Transverse colon (tissue), 4 donors: ENCODE results near the gene PPP4C. TPM values are rescaled to one million over a fixed set of nuclear protein-coding genes. Genes with fewer than 3 reads are reported as not detected.

Source experiments
- DNase-seq: peaks from one replicate; pipeline ENCODE4 v3.0.0-alpha.2; 2019
- H3K27ac ChIP-seq, 4 donors: fragments of 200-600 bp; sonication (generic); 2 replicates each; pipeline ENCODE4 v1.5.1; 2016 to 2018; ENCODE audit warnings: inconsistent platforms in 4 of 4
- H3K27me3 ChIP-seq: fragments of 200-600 bp; sonication (generic); 2 replicates; pipeline ENCODE4 v1.5.1; 2017; ENCODE audit warnings: inconsistent platforms
- H3K36me3 ChIP-seq, 4 donors: fragments of 200-600 bp; sonication (generic); 2 replicates each; pipeline ENCODE4 v1.5.1; 2017 to 2019; ENCODE audit warnings: inconsistent platforms in 4 of 4
- H3K4me1 ChIP-seq, 4 donors: fragments of 200-600 bp; sonication (generic); 2 replicates each; pipeline ENCODE4 v1.5.1; 2017 to 2020; ENCODE audit warnings: inconsistent platforms in 4 of 4
- H3K4me3 ChIP-seq, 4 donors: fragments of 200-600 bp; sonication (generic); 1 replicate in 1 of 4; 2 replicates in 3 of 4; pipeline versions ENCODE4 v1.5.1 to v1.6.1; 2017 to 2019; ENCODE audit warnings: inconsistent platforms in 4 of 4
- H3K9me3 ChIP-seq, 2 donors: fragments of 200-600 bp; sonication (generic); 2 replicates each; pipeline ENCODE4 v1.5.1; 2017 to 2019; ENCODE audit warnings: inconsistent platforms in 2 of 2
- CTCF ChIP-seq, 5 experiments: fragments of 200-600 bp in 3 of 5; fragments of 450-650 bp in 2 of 5; sonication (generic) in 3 of 5; IDR thresholded peaks; 1 replicate in 2 of 5; 2 replicates in 3 of 5; pipeline ENCODE4 v1.5.1; 2016 to 2017; ENCODE audit warnings: antibody characterized with exemption in 5 of 5, inconsistent platforms in 3 of 5, mild to moderate bottlenecking in 2 of 5, moderate library complexity in 1 of 5
- EP300 ChIP-seq: sonication (generic); formaldehyde crosslinking; IDR thresholded peaks from one replicate; pipeline ENCODE4 v1.6.1; 2017; ENCODE audit warnings: antibody characterized with exemption, low read depth
- POLR2A ChIP-seq: fragments of 450-650 bp; IDR thresholded peaks from one replicate; pipeline ENCODE4 v1.6.1; 2016; ENCODE audit warnings: antibody characterized with exemption, mild to moderate bottlenecking, moderate library complexity
- POLR2AphosphoS5 ChIP-seq, 3 donors: sonication (generic); formaldehyde crosslinking; IDR thresholded peaks; one replicate each; pipeline ENCODE4 v1.6.1; 2016; ENCODE audit warnings: antibody characterized with exemption in 3 of 3
- WGBS, 2 donors: methylation state at CpG; one replicate each; pipeline ENCODE4 v1.1.5; 2018; ENCODE audit warnings: low coverage in 1 of 2; 5-methylcytosine and 5-hydroxymethylcytosine counted together
- in situ Hi-C, 4 donors: fragments of 200-750 bp; cut with MboI; loops; one replicate each; pipeline versions ENCODE4 v1.15.0 to v1.15.1; 2017; ENCODE audit warnings: low sequenced_read_pairs in 3 of 4, low pct_ligation_motif_present in 1 of 4, low pct_unique_long_range_greater_than_20kb in 1 of 4
- intact Hi-C: fragments of 100-400 bp; cut with DNase I; formaldehyde crosslinking; loops from one replicate; pipeline ENCODE4 v1.15.1; 2023; ENCODE audit warnings: low total_unique reads
- total RNA-seq, 4 donors: library from RNA; depleted of rRNA; stranded (reverse); fragments of >200 nt; gene quantifications; one replicate each; pipeline ENCODE4 v1.1.0, GENCODE V29; 2016

PPP4C gene
- total RNA-seq, 4 donors from 2014 or later = 17.7 to 92.3 (median 74.3) TPM

DNA sequence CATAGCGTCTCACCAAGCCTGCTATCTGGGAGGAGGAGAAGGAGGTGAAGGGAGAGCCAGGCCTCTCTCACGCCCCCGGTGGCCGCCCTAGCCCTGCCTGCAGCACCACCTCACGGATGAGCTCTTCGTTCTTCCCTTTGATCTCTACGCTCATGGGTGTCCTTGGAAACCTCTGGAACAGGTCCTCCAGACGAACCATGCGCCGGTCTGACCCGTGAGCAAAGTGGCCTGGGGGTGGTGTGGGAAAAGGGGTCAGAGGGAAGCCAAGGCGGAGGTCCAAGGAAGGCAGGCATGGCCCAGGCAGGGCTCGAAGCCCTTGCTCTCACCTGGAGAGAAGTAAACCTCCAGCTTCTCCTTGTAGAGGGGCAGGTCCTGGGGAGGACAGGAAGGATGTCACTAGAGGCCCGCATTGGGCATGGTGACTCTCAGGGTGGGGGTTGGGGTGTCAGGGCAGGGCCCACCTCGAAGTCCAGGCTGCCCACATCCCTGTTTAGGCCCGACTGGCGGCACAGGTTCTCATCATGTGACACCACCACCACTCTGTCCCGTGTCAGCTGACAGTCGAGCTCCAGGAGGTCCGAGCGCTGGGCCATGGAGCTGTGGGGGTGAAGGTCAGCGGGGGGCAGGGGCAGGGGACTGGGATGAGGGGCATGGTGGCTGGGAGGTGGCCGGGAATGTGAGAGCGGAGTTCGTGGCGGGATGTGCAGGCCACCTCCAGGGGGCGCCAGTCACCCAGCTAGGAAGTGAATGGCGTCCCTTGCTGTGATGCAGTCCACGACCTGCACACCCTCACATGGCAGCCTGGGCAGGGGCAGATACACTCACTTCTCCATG lies 36.6 kb downstream of the PPP4C start:
- Histone ChIP-seq H3K27ac (peak overlapping the region; percentile 81 to 98 (median 88)), H3K36me3 (peaks cover 0 to 21% (median 10%) of the 10 kb centered on the region in 4 donors)
- 75 to 83% methylated on average over 2 to 29 of the region's 29 CpGs for WGBS, 2 donors

DNA sequence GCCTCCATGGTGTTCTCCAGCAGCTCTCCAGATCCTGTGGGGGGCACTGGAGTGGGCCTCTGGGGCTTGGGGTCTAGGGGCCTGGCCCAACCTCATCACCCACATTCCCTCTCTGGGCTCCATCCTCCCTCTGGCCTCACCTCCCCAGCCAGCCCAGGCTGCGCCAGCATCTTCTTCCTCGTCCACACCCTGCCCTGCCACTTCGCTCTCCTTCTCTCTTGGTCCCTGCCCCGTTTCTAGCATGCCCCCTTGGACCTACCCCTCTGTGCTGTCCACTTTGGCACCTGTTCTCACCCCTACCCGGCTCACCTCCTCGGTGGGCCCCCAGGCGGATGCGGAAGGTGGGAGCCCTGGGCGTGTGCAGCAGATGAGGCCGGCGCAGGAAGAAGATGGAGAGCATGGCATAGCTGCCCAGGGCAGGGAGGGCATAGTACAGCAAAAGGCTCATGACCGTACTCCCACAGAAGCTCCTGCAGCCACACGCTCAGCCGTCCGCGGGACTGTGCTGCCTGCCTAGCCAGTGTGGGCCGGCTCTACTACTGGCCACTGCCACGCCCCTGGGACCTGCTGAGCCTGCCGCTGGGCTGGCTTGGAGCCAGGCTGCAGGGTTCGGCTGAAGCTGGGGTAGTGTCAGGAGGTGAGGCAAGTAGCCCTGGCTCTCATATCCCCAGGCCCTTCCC lies 37.4 kb downstream of the PPP4C start, which contains the start of gene GDPD3:
Gene GDPD3 (minus strand): TSS at position 507 of the 680 bp plus-strand sequence. CDS start 59 bp downstream, at position 448.
- Histone ChIP-seq H3K27ac (peak within 1 kb of the TSS; percentile 81 to 98 (median 88)), H3K27me3 (no peaks in the 10 kb centered on the region), H3K9me3 (no peaks in the 10 kb centered on the region), H3K4me3 (no peak within 1 kb of the TSS), H3K4me1 (peaks cover 28 to 50% (median 33%) of the 10 kb centered on the region in 4 donors), H3K36me3 (peaks cover 0 to 24% (median 10%) of the 10 kb centered on the region in 4 donors)
- DNase-seq = peak; percentile 87
- peak in 2 of 5 experiments; percentile 15 to 34 for TF ChIP-seq CTCF (IDR thresholded peaks at IDR 0.05)
- peak in 2 of 3 donors; percentile 67 to 72 for TF ChIP-seq POLR2AphosphoS5 (IDR thresholded peaks at IDR 0.05)
- peak; percentile 41 for TF ChIP-seq POLR2A
- no peak for TF ChIP-seq EP300
- in situ Hi-C loops (loop anchor here in 2 of 4 donors (25.0 kb wide), 1 partner anchor 299 kb away; the partner anchor contains the start of gene ZNF771 (in 2 of the 2)), intact Hi-C loops (loop anchor here (10.0 kb wide), 1 partner anchor 72 kb away; the partner anchor contains the start of gene CORO1A)
- 58% methylated on average over 20 of the region's 20 CpGs; no CpG with 5 or more reads in 1 of the 2 donors for WGBS, 2 donors

More for the DNA sequence above, 36.6 kb downstream of the PPP4C start:
- peaks cover 28 to 42% (median 33%) of the 10 kb centered on the region in 4 donors for H3K4me1 ChIP-seq
- peak; percentile 84 for DNase-seq
- H3K27me3 ChIP-seq = no peaks in the 10 kb centered on the region
- no peaks in the 10 kb centered on the region for H3K9me3 ChIP-seq
- peak in 1 of 3 donors; percentile 29 for TF ChIP-seq POLR2AphosphoS5 (IDR thresholded peaks at IDR 0.05)
- TF ChIP-seq POLR2A = no peak
- peak; percentile 67 to 88 (median 78) for TF ChIP-seq CTCF (IDR thresholded peaks at IDR 0.05)
- no peak overlapping the region for H3K4me3 ChIP-seq
- in situ Hi-C loops = loop anchor here in 2 of 4 donors (25.0 kb wide), 1 partner anchor 300 kb away; the partner anchor contains the start of gene ZNF771 (in 2 of the 2)
- intact Hi-C loops = loop anchor here (10.0 kb wide), 1 partner anchor 72 kb away; the partner anchor contains the start of gene CORO1A

- no peak for TF ChIP-seq POLR2AphosphoS5 (IDR thresholded peaks at IDR 0.05)
- no peak for TF ChIP-seq CTCF (IDR thresholded peaks at IDR 0.05)
- TF ChIP-seq POLR2A = no peak
- no peak for TF ChIP-seq EP300
- H3K4me1 ChIP-seq = peaks cover 28 to 56% (median 36%) of the 10 kb centered on the region in 4 donors
- peak overlapping the region; percentile 81 to 98 (median 88) for H3K27ac ChIP-seq
- H3K4me3 ChIP-seq = no peak overlapping the region
- H3K36me3 ChIP-seq = peaks cover 0 to 26% (median 12%) of the 10 kb centered on the region in 4 donors
- intact Hi-C loops (loop anchor here (10.0 kb wide), 1 partner anchor 71 kb away; the partner anchor contains the start of gene CORO1A), in situ Hi-C loops (loop anchor here in 2 of 4 donors (25.0 kb wide), 1 partner anchor 298 kb away; the partner anchor contains the start of gene ZNF771 (in 2 of the 2))
- no peaks in the 10 kb centered on the region for H3K9me3 ChIP-seq
- no peak for DNase-seq
- no peaks in the 10 kb centered on the region for H3K27me3 ChIP-seq
- 87 to 89% methylated on average over 9 to 19 of the region's 20 CpGs for WGBS, 2 donors
Measured at GRCh38 chr16:30113711-30114333, 38.0 kb downstream of the PPP4C start.
